SU-DHL-6 (cell line): Measurements from ENCODE around the gene FRY.

ENCODE experiments used
- H2AFZ ChIP-seq: fragments of 200-600 bp; sonication (generic); 2 replicates; pipeline ENCODE4 v1.6.1; 2014; ENCODE audit warnings: low read depth, mild to moderate bottlenecking, moderate library complexity, mixed read lengths, antibody characterized with exemption, low read length; ENCODE audit not compliant: severe bottlenecking
- H3F3A ChIP-seq: fragments of 200-600 bp; shearing (Covaris generic); 2 replicates; pipeline ENCODE4 v1.6.0; 2016; ENCODE audit warnings: antibody characterized with exemption, mild to moderate bottlenecking; ENCODE audit not compliant: insufficient read depth
- H3K27ac ChIP-seq: fragments of 200-600 bp; sonication (generic); 2 replicates; pipeline ENCODE4 v1.5.1; 2016; ENCODE audit warnings: low read depth, mild to moderate bottlenecking, low read length, moderate library complexity, mixed read lengths
- H3K27me3 ChIP-seq: fragments of 200-600 bp; sonication (generic), shearing (Covaris generic); 2 replicates; pipeline ENCODE4 v1.6.0; 2014; ENCODE audit warnings: mild to moderate bottlenecking, low read length
- H3K36me3 ChIP-seq: fragments of 200-600 bp; sonication (generic); 2 replicates; pipeline ENCODE4 v1.6.1; 2014; ENCODE audit warnings: mild to moderate bottlenecking, low read length, mixed read lengths
- H3K4me2 ChIP-seq: fragments of 300-600, 200-600 bp; shearing (Covaris generic), sonication (generic); 2 replicates; pipeline ENCODE4 v1.6.0; 2014; ENCODE audit warnings: low read length, low read depth, mild to moderate bottlenecking; ENCODE audit not compliant: poor library complexity, severe bottlenecking
- H3K4me3 ChIP-seq: fragments of 200-600 bp; sonication (generic); 2 replicates; pipeline ENCODE4 v1.5.1; 2014; ENCODE audit warnings: antibody characterized with exemption, low read length, mild to moderate bottlenecking, mixed read lengths; ENCODE audit not compliant: insufficient read depth, poor library complexity, severe bottlenecking
- H3K79me2 ChIP-seq: fragments of 200-600 bp; sonication (generic); 2 replicates; pipeline ENCODE4 v1.6.1; 2014; ENCODE audit warnings: mild to moderate bottlenecking, low read length, moderate library complexity; ENCODE audit not compliant: insufficient read depth
- H3K9ac ChIP-seq: fragments of 200-600 bp; sonication (generic); 2 replicates; pipeline ENCODE4 v1.7.0; 2014; ENCODE audit warnings: mild to moderate bottlenecking, low read length
- H3K9me2 ChIP-seq: fragments of 200-600 bp; sonication (generic); replicated peaks from 2 replicates; pipeline ENCODE4 v1.6.1; 2014; ENCODE audit warnings: low read length; ENCODE audit not compliant: insufficient read depth
- H3K9me3 ChIP-seq: fragments of 200-600 bp; sonication (generic); 2 replicates; pipeline ENCODE4 v1.6.1; 2014; ENCODE audit warnings: low read length, mixed read lengths; ENCODE audit not compliant: insufficient read depth
- H4K20me1 ChIP-seq: fragments of 200-600 bp; sonication (generic); 2 replicates; pipeline ENCODE4 v1.6.1; 2014; ENCODE audit warnings: low read depth, mild to moderate bottlenecking, antibody characterized with exemption, low read length, moderate library complexity, mixed read lengths
- CTCF ChIP-seq: fragments of 200-600 bp; sonication (generic); IDR thresholded peaks from one replicate; pipeline ENCODE4 v1.5.1; 2017; ENCODE audit warnings: antibody characterized with exemption, mild to moderate bottlenecking, low read length, moderate library complexity; ENCODE audit not compliant: insufficient read depth, poor library complexity, severe bottlenecking
- EZH2phosphoT487 ChIP-seq: fragments of 200-600 bp; sonication (generic), shearing (Covaris generic); conservative IDR thresholded peaks from 2 replicates; pipeline ENCODE4 v1.6.1; 2018; ENCODE audit warnings: mild to moderate bottlenecking, antibody characterized with exemption, low read length, moderate library complexity, mixed read lengths

FRY gene

DNA sequence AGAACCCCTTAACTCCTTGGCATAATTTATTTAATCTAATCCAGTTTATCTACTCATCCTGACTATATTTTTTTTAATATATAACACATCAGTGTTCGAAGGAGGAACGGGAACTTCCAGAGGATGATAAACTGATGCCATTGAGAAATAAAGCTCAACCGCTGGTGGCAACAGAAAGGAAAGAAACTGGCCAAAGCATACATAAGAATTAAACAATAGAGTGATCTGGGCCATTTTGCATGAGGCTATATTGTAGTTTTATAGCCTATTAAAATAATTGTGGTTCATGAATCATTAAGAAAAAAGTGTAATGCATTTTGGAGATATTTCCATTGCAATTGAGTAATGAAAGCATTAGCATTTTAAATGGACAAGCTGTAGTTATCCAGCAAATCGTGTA is 94.2 kb downstream of the FRY start:
- H3K27me3 ChIP-seq = no peaks in the 10 kb centered on the region
- H3K36me3 ChIP-seq = no peaks in the 10 kb centered on the region
- no peaks in the 10 kb centered on the region for H3K9me3 ChIP-seq
- no peaks in the 10 kb centered on the region for H3K79me2 ChIP-seq
- TF ChIP-seq CTCF = no peak
- TF ChIP-seq EZH2phosphoT487 = no peak
- no peak overlapping the region for H3K4me3 ChIP-seq
- H4K20me1 ChIP-seq = no peaks in the 10 kb centered on the region
- H3F3A ChIP-seq = no peaks in the 10 kb centered on the region
- H3K27ac ChIP-seq = no peak overlapping the region
- H3K4me2 ChIP-seq = no peak overlapping the region
- H3K9me2 ChIP-seq = no peaks in the 10 kb centered on the region
- H2AFZ ChIP-seq = no peak overlapping the region
- no peak overlapping the region for H3K9ac ChIP-seq

DNA sequence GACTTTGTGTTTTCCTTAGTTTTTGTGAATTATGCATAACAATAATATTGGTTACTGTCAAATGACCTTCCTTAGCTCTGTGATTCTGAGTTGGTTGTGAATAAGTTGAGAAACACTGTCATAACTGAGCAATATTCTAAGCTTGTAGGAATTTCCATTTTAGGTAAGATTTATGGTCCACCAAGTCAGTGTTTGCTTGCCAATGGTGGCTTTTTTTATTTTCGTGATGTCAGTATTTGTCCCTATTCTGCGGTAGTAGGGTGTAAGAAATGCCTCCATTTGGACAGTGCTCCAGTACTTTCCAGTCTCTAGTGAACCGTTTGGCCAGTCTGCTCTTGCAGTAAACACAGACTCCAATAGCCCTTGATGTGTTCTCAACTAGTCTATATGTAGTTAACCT is 94.7 kb downstream of the FRY start:
- no peak overlapping the region for H2AFZ ChIP-seq
- H3K27me3 ChIP-seq = no peaks in the 10 kb centered on the region
- no peaks in the 10 kb centered on the region for H3K9me2 ChIP-seq
- H3K4me3 ChIP-seq = no peak overlapping the region
- H3K9me3 ChIP-seq = no peaks in the 10 kb centered on the region
- H4K20me1 ChIP-seq = no peaks in the 10 kb centered on the region
- no peak overlapping the region for H3K9ac ChIP-seq
- no peaks in the 10 kb centered on the region for H3K36me3 ChIP-seq
- no peak for TF ChIP-seq CTCF
- no peak for TF ChIP-seq EZH2phosphoT487
- no peaks in the 10 kb centered on the region for H3F3A ChIP-seq
- H3K79me2 ChIP-seq = no peaks in the 10 kb centered on the region
- no peak overlapping the region for H3K27ac ChIP-seq
- no peak overlapping the region for H3K4me2 ChIP-seq

DNA sequence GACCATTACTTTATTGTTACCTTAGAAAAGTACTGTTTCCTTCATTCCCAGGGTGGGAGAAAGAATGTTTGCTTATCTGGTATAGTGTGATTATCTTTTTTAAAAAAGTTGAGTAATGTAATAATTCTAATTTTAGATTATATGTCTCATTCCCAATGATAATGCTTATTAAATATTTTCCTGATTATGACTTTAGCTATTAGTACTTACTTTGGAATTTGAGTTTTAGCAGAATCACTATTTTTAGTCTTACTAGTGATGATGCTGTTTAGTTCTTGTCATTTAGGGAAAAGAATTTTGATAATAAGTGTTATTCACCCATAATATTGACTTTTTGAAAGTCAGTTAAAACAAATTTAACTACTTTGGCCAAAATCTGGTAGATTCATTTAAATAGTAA is 95.2 kb downstream of the FRY start:
- Histone ChIP-seq H3K9me3 (no peaks in the 10 kb centered on the region), H3K36me3 (no peaks in the 10 kb centered on the region), H3F3A (no peaks in the 10 kb centered on the region), H3K9ac (no peak overlapping the region), H3K4me3 (no peak overlapping the region), H3K79me2 (no peaks in the 10 kb centered on the region), H3K4me2 (no peak overlapping the region), H3K27ac (no peak overlapping the region), H2AFZ (no peak overlapping the region), H4K20me1 (no peaks in the 10 kb centered on the region), H3K9me2 (no peaks in the 10 kb centered on the region), H3K27me3 (no peaks in the 10 kb centered on the region)
- TF ChIP-seq CTCF (no peak), EZH2phosphoT487 (no peak)

- H3K4me2 ChIP-seq = no peak overlapping the region
- no peak overlapping the region for H3K4me3 ChIP-seq
- no peaks in the 10 kb centered on the region for H4K20me1 ChIP-seq
- no peaks in the 10 kb centered on the region for H3K27me3 ChIP-seq
- no peak overlapping the region for H3K27ac ChIP-seq
- no peaks in the 10 kb centered on the region for H3K9me2 ChIP-seq
- H3K79me2 ChIP-seq = no peaks in the 10 kb centered on the region
- H3K9me3 ChIP-seq = no peaks in the 10 kb centered on the region
- no peaks in the 10 kb centered on the region for H3F3A ChIP-seq
- H3K9ac ChIP-seq = no peak overlapping the region
- no peaks in the 10 kb centered on the region for H3K36me3 ChIP-seq
- TF ChIP-seq CTCF (no peak), EZH2phosphoT487 (no peak)
- H2AFZ ChIP-seq = no peak overlapping the region
Observed at GRCh38 chr13:32127691-32128090, 96.1 kb downstream of the FRY start.
